Cerebellar nuclear complex (tissue), 1 donor: ENCODE measurements around the gene ZNF613.
"Not testable (repeated sequence)": the region's sequence is repeated elsewhere in the genome, so short reads cannot be mapped to it uniquely, and the experiment has no call there.

Source experiments
- DNase-seq, 2 experiments: peaks; one replicate each; lab custom pipeline; 2025; lab: John Stamatoyannopoulos, UW

Gene ZNF613

GRCh38 chr19:51926784-51927741 lies at the start of gene ZNF613:
Gene ZNF613 (plus strand): TSS chr19:51927472. CDS start chr19:51936221, 8,749 bp downstream.
- DNase-seq: peak; percentile 21 to 91

- DNase-seq: no peak
These were observed 44.8 kb upstream of the ZNF613 start for GRCh38 chr19:51882518-51882917.

- DNase-seq: no peak
These were observed 42.6 kb upstream of the ZNF613 start for GRCh38 chr19:51884713-51885112.

- DNase-seq: peak in 1 of 2 experiments; percentile 1
These were observed 39.5 kb upstream of the ZNF613 start, which contains the start of gene ZNF577 for GRCh38 chr19:51887522-51888498. Gene ZNF577 (minus strand): TSS chr19:51887951. CDS start chr19:51880382, 7,569 bp downstream.

GRCh38 chr19:51889934-51890333 lies 37.3 kb upstream of the ZNF613 start:
- DNase-seq: no peak

- no peak for DNase-seq
These were observed 36.0 kb upstream of the ZNF613 start for GRCh38 chr19:51891193-51891747.

GRCh38 chr19:51901860-51902259 lies 25.4 kb upstream of the ZNF613 start:
- DNase-seq: no peak

GRCh38 chr19:51903192-51903591 lies 24.1 kb upstream of the ZNF613 start:
- no peak for DNase-seq

GRCh38 chr19:51904331-51905165 lies 22.7 kb upstream of the ZNF613 start, which contains the start of gene ZNF649:
Gene ZNF649 (minus strand): TSS chr19:51905017. CDS start chr19:51900107, 4,910 bp downstream.
- peak in 1 of 2 experiments; percentile 52 for DNase-seq

- DNase-seq: no peak
These were observed 22.1 kb upstream of the ZNF613 start for GRCh38 chr19:51905206-51905605.

GRCh38 chr19:51905639-51906038 lies 21.6 kb upstream of the ZNF613 start:
- not testable (repeated sequence) for DNase-seq

GRCh38 chr19:51906108-51906507 lies 21.2 kb upstream of the ZNF613 start:
- DNase-seq: not testable (repeated sequence)

- not testable (repeated sequence) for DNase-seq
These were observed 19.3 kb upstream of the ZNF613 start for GRCh38 chr19:51907981-51908380.

- DNase-seq: no peak
These were observed 11.9 kb upstream of the ZNF613 start for GRCh38 chr19:51915324-51915867.

- DNase-seq: no peak
These were observed 11.1 kb upstream of the ZNF613 start for GRCh38 chr19:51916167-51916566.

GRCh38 chr19:51919606-51920005 lies 7.7 kb upstream of the ZNF613 start:
- DNase-seq: no peak

- no peak for DNase-seq
These were observed 5.3 kb upstream of the ZNF613 start for GRCh38 chr19:51921949-51922348.

GRCh38 chr19:51926426-51926783 lies 867 bp upstream of the ZNF613 start:
- no peak for DNase-seq

- no peak for DNase-seq
These were observed 587 bp downstream of the ZNF613 start for GRCh38 chr19:51927859-51928258.

- no peak for DNase-seq
These were observed 4.6 kb downstream of the ZNF613 start for GRCh38 chr19:51931921-51932320.

- DNase-seq: no peak
These were observed 11.7 kb downstream of the ZNF613 start for GRCh38 chr19:51938936-51939335.
